Activated CD4-positive, CD25-positive, alpha-beta regulatory T cell treated with anti-CD3 and anti-CD28 coated beads, Interleukin-2, amount 50 U/mL, for 16 hours (primary cell): ENCODE results near the gene SCN1B.
"Not testable (repeated sequence)": the region's sequence is repeated elsewhere in the genome, so short reads cannot be mapped to it uniquely, and the experiment has no call there.

Experiments used
- DNase-seq: peaks from one replicate; pipeline ENCODE4 v3.0.0-alpha.2; 2020; ENCODE audit warnings: low read depth, low spot score

SCN1B gene

GRCh38 chr19:35015954-35016351 is 14.3 kb upstream of the SCN1B start:
- DNase-seq, result no peak

GRCh38 chr19:35017507-35017906 is 12.8 kb upstream of the SCN1B start:
- DNase-seq, result no peak

- no peak for DNase-seq
Observed at GRCh38 chr19:35018379-35018778, 11.9 kb upstream of the SCN1B start.

- no peak for DNase-seq
Observed at GRCh38 chr19:35019144-35019543, 11.1 kb upstream of the SCN1B start.

- no peak for DNase-seq
Observed at GRCh38 chr19:35021016-35021415, 9.3 kb upstream of the SCN1B start.

- DNase-seq, result no peak
Observed at GRCh38 chr19:35021596-35021995, 8.7 kb upstream of the SCN1B start.

- no peak for DNase-seq
Observed at GRCh38 chr19:35022460-35022859, 7.8 kb upstream of the SCN1B start.

GRCh38 chr19:35023428-35023827 is 6.8 kb upstream of the SCN1B start:
- no peak for DNase-seq

GRCh38 chr19:35024095-35024494 is 6.2 kb upstream of the SCN1B start:
- DNase-seq, result no peak

- no peak for DNase-seq
Observed at GRCh38 chr19:35025969-35026368, 4.3 kb upstream of the SCN1B start.

GRCh38 chr19:35026418-35026817 is 3.9 kb upstream of the SCN1B start:
- no peak for DNase-seq

- no peak for DNase-seq
Observed at GRCh38 chr19:35027009-35027408, 3.3 kb upstream of the SCN1B start.

GRCh38 chr19:35027851-35028599 is 2.2 kb upstream of the SCN1B start:
- no peak for DNase-seq

- not testable (repeated sequence) for DNase-seq
Observed at GRCh38 chr19:35028600-35028885, 1.7 kb upstream of the SCN1B start.

- not testable (repeated sequence) for DNase-seq
Observed at GRCh38 chr19:35029275-35029736, 964 bp upstream of the SCN1B start.

GRCh38 chr19:35029737-35030256 is 473 bp upstream of the SCN1B start:
- DNase-seq, result no peak

- DNase-seq, result no peak
Observed at GRCh38 chr19:35031072-35031881, 1.0 kb downstream of the SCN1B start.

GRCh38 chr19:35032356-35032865 is 2.1 kb downstream of the SCN1B start:
- no peak for DNase-seq

GRCh38 chr19:35033067-35034004 is 3.1 kb downstream of the SCN1B start:
- no peak for DNase-seq

GRCh38 chr19:35034005-35034502 is 3.8 kb downstream of the SCN1B start:
- DNase-seq, result no peak
